ENCODE results near the gene CAMTA1.

The CAMTA1 gene

GRCh38 chr1:6860401-6860800, 75.1 kb downstream of the CAMTA1 start:
- peak overlapping the region; percentile 79 for H3K27ac ChIP-seq
- no peak for DNase-seq (ENCODE audit: low spot score)
- TF ChIP-seq CTCF (conservative IDR thresholded peaks at IDR 0.05; ENCODE audit: low read depth) = no peak
- POLR2A ChIA-PET (ENCODE audit: low non-redundant PET) = no interaction called here
- CTCF ChIA-PET = no interaction called here

GRCh38 chr1:6861075-6861724, 75.9 kb downstream of the CAMTA1 start:
- ChIA-PET POLR2A (ENCODE audit: low non-redundant PET) (no interaction called here), CTCF (no interaction called here)
- no peak for TF ChIP-seq CTCF (conservative IDR thresholded peaks at IDR 0.05; ENCODE audit: low read depth)
- DNase-seq (ENCODE audit: low spot score) = no peak
- peak overlapping the region; percentile 79 for H3K27ac ChIP-seq

- ChIA-PET CTCF (interaction anchor here (0.6 to 0.7 kb wide), 2 partner anchors 92 to 208 kb away, joined by 4 to 5 read pairs; no protein-coding TSS in a partner anchor), POLR2A (ENCODE audit: low non-redundant PET) (no interaction called here)
- TF ChIP-seq CTCF (conservative IDR thresholded peaks at IDR 0.05; ENCODE audit: low read depth) = no peak
- no peak for DNase-seq (ENCODE audit: low spot score)
- H3K27ac ChIP-seq = no peak overlapping the region
Observed at GRCh38 chr1:6862906-6863305, 77.7 kb downstream of the CAMTA1 start.

- H3K27ac ChIP-seq = no peak overlapping the region
- TF ChIP-seq CTCF (conservative IDR thresholded peaks at IDR 0.05; ENCODE audit: low read depth) = no peak
- POLR2A ChIA-PET (ENCODE audit: low non-redundant PET) = no interaction called here
- CTCF ChIA-PET = no interaction called here
- DNase-seq (ENCODE audit: low spot score) = no peak
Observed at GRCh38 chr1:6864166-6864565, 78.9 kb downstream of the CAMTA1 start.

- DNase-seq (ENCODE audit: low spot score) = no peak
- TF ChIP-seq CTCF (conservative IDR thresholded peaks at IDR 0.05; ENCODE audit: low read depth) = no peak
- ChIA-PET POLR2A (ENCODE audit: low non-redundant PET) (no interaction called here), CTCF (no interaction called here)
- no peak overlapping the region for H3K27ac ChIP-seq
Observed at GRCh38 chr1:6866825-6867224, 81.6 kb downstream of the CAMTA1 start.

DNA sequence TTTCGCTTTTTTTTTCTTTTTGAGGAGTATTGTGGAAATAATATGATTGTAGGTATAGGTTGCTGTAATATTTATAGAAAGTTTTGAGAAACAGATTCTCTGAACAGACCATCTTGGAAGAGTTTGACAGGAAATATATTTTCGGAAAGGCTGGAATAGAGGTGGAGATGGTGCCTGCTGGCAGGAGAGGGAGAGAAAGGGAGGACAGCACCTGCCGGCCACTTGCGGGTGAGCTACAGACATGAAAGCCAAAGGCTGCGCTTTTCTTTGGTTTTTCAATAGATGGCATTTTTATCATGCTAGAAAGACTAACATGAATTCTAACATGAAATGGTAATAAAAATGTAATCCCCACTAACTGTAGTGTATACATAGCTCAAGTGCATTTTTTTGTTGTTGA, 82.1 kb downstream of the CAMTA1 start:
- POLR2A ChIA-PET (ENCODE audit: low non-redundant PET) = no interaction called here
- no peak for DNase-seq (ENCODE audit: low spot score)
- CTCF ChIA-PET = no interaction called here
- TF ChIP-seq CTCF (conservative IDR thresholded peaks at IDR 0.05; ENCODE audit: low read depth) = no peak
- no peak overlapping the region for H3K27ac ChIP-seq
